ENCODE measurements around the gene OR2S2. TPM values are rescaled to one million over a fixed set of nuclear protein-coding genes. Genes with fewer than 3 reads are reported as not detected.

The OR2S2 gene
- total RNA-seq, 1 experiment from 2014 or later, result not detected

- H3K36me3 ChIP-seq, result no peaks in the 10 kb centered on the region
- no peak for DNase-seq (ENCODE audit: low read depth in 1 of 2, low spot score in 2 of 2)
- H3K27ac ChIP-seq, result no peak overlapping the region
- H3K4me3 ChIP-seq, result no peak overlapping the region
- no peaks in the 10 kb centered on the region for H3K4me1 ChIP-seq (replicated peaks)
- H3K27me3 ChIP-seq (replicated peaks), result no peaks in the 10 kb centered on the region; the same call in 1 of the 2 replicates
- no peaks in the 10 kb centered on the region for H3K9me3 ChIP-seq (replicated peaks)
These were observed 22.5 kb upstream of the OR2S2 start for GRCh38 chr9:35980289-35981011.

GRCh38 chr9:35978792-35979191 lies 20.8 kb upstream of the OR2S2 start:
- Histone ChIP-seq H3K4me3 (no peak overlapping the region), H3K36me3 (no peaks in the 10 kb centered on the region), H3K4me1 (replicated peaks) (no peaks in the 10 kb centered on the region), H3K27ac (no peak overlapping the region), H3K9me3 (replicated peaks) (no peaks in the 10 kb centered on the region), H3K27me3 (replicated peaks) (no peaks in the 10 kb centered on the region; the same call in 1 of the 2 replicates)
- DNase-seq (ENCODE audit: low read depth in 1 of 2, low spot score in 2 of 2), result no peak

DNA sequence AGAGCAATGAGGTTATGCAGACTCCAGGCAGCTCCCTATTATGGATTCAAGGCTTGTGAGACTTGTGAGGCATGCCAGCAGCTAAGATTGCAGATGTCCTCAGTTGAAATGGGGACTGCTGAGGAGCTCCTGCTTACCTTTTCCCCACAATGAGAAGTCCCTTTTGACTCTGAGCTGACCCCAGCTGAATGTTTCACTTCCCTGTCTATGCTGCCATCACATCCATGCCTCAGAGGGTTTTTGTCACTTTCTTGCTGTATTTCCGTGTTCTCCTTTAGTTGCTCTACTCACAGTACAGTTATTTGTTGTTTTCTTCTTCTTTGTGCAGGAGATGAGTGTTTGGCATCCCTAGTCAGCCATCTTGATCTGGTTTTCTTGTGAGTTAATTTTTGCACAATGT lies 18.8 kb upstream of the OR2S2 start:
- no peak overlapping the region for H3K27ac ChIP-seq
- H3K9me3 ChIP-seq (replicated peaks), result no peaks in the 10 kb centered on the region
- no peak overlapping the region for H3K4me3 ChIP-seq
- no peaks in the 10 kb centered on the region for H3K36me3 ChIP-seq
- no peaks in the 10 kb centered on the region for H3K4me1 ChIP-seq (replicated peaks)
- no peaks in the 10 kb centered on the region; the same call in 1 of the 2 replicates for H3K27me3 ChIP-seq (replicated peaks)
- no peak for DNase-seq (ENCODE audit: low read depth in 1 of 2, low spot score in 2 of 2)

GRCh38 chr9:35974800-35975199 lies 16.8 kb upstream of the OR2S2 start:
- Histone ChIP-seq H3K36me3 (no peaks in the 10 kb centered on the region), H3K27ac (no peak overlapping the region), H3K4me3 (no peak overlapping the region), H3K4me1 (replicated peaks) (no peaks in the 10 kb centered on the region), H3K27me3 (replicated peaks) (no peaks in the 10 kb centered on the region; the same call in 1 of the 2 replicates), H3K9me3 (replicated peaks) (no peaks in the 10 kb centered on the region)
- DNase-seq (ENCODE audit: low read depth in 1 of 2, low spot score in 2 of 2), result no peak

DNA sequence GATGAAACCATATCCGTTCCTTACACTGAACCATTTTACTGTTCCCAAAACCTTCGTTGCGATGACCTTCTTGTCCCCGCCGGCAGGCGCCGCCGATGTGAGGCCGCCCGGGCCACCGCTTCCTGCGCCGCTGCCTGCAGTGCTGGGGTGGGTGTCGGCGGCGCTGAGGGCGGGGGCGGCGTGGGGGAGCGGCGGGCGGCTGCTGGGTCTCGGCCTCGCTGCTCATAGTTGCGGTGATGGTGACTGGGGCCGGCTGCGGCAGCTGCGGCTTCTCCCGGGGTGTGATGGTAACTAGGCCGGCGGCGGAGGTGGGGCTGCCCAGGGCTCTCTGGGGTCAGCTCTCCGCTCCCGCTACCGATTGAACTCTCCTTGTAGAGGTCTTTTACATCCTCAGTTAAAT lies 14.1 kb upstream of the OR2S2 start:
- DNase-seq (ENCODE audit: low read depth in 1 of 2, low spot score in 2 of 2), result no peak

DNA sequence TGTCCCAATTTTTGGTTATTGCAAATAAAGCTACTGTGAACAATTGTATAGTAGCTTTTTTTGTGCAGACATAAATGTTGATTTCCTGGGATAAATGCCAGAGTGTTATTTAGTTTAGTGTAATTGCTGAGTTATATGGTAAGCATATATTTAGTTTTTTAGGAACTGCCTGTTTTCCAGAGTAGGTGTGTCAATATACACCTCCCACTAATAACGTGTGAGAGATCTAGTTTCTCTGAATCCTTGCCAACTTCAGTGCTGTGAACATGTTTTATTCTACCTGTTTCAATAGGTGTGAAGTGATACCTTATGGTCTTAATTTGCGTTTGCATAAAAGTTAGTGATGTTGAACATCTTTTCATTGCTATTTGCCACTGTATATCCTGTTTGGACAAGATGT lies 9.1 kb upstream of the OR2S2 start:
- H3K9me3 ChIP-seq (replicated peaks), result no peaks in the 10 kb centered on the region
- H3K27ac ChIP-seq, result no peak overlapping the region
- DNase-seq (ENCODE audit: low read depth in 1 of 2, low spot score in 2 of 2), result no peak
- no peaks in the 10 kb centered on the region for H3K36me3 ChIP-seq
- H3K4me3 ChIP-seq, result no peak overlapping the region
- H3K27me3 ChIP-seq (replicated peaks), result no peaks in the 10 kb centered on the region
- peaks cover 5% of the 10 kb centered on the region for H3K4me1 ChIP-seq (replicated peaks)

More for the DNA sequence above, 14.1 kb upstream of the OR2S2 start:
- no peaks in the 10 kb centered on the region for H3K9me3 ChIP-seq (replicated peaks)
- no peaks in the 10 kb centered on the region for H3K36me3 ChIP-seq
- no peak overlapping the region for H3K27ac ChIP-seq
- H3K4me1 ChIP-seq (replicated peaks), result no peaks in the 10 kb centered on the region
- no peaks in the 10 kb centered on the region for H3K27me3 ChIP-seq (replicated peaks)
- no peak overlapping the region for H3K4me3 ChIP-seq

GRCh38 chr9:35966433-35966832 lies 8.5 kb upstream of the OR2S2 start:
- peaks cover 7% of the 10 kb centered on the region for H3K4me1 ChIP-seq (replicated peaks)
- no peaks in the 10 kb centered on the region for H3K9me3 ChIP-seq (replicated peaks)
- H3K4me3 ChIP-seq, result no peak overlapping the region
- H3K36me3 ChIP-seq, result no peaks in the 10 kb centered on the region
- no peak for DNase-seq (ENCODE audit: low read depth in 1 of 2, low spot score in 2 of 2)
- no peaks in the 10 kb centered on the region for H3K27me3 ChIP-seq (replicated peaks)
- H3K27ac ChIP-seq, result no peak overlapping the region

- no peak for DNase-seq (ENCODE audit: low read depth in 1 of 2, low spot score in 2 of 2)
- H3K27ac ChIP-seq, result no peak overlapping the region
These were observed 7.1 kb upstream of the OR2S2 start for GRCh38 chr9:35965011-35965410.

DNA sequence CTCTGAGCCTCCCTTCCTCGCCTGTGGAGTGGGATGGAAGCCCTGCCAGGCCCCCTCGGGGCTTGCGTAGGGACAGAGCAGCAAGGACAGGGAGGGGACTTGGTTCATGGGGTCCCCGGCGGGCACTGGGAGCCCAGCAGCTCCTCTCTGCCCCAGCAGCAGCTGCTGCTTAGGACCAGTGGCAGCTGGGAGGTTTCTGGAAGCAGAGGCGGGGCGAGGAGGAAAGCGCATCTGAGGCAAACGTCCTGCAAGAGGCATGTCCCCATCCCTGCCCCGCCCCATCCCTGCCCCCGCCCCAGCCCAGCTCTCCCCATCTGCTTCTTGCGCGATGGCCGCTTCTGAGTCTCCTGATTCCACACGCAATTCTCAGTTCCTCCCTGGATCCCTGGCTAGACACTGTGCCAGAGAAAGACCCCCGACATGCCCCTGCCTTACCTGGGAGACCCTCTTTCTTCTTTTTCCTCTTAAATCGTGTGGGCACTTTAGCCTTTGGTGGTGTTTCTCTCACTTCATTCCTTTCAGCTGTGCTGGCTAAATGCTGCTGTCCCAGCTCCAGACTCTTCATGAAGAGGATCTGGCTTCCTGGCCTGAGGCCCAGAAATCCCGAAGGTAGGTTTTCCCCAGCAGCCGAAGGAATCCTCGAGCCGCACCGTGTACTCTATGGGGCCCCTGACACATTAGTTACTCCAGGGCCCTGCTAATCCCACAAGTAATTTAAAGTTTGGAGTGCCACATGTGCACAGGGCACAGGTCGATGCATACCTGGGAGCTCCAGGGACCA lies 4.4 kb upstream of the OR2S2 start:
- Histone ChIP-seq H3K36me3 (no peaks in the 10 kb centered on the region), H3K27me3 (replicated peaks) (no peaks in the 10 kb centered on the region), H3K9me3 (replicated peaks) (no peaks in the 10 kb centered on the region), H3K4me1 (replicated peaks) (peaks cover 7% of the 10 kb centered on the region), H3K27ac (no peak overlapping the region), H3K4me3 (no peak overlapping the region)
- DNase-seq (ENCODE audit: low read depth in 1 of 2, low spot score in 2 of 2), result peak; percentile 47 to 55

More at GRCh38 chr9:35965011-35965410, 7.1 kb upstream of the OR2S2 start:
- H3K4me3 ChIP-seq, result no peak overlapping the region
- peaks cover 7% of the 10 kb centered on the region for H3K4me1 ChIP-seq (replicated peaks)
- H3K36me3 ChIP-seq, result no peaks in the 10 kb centered on the region
- H3K27me3 ChIP-seq (replicated peaks), result no peaks in the 10 kb centered on the region
- H3K9me3 ChIP-seq (replicated peaks), result no peaks in the 10 kb centered on the region

DNA sequence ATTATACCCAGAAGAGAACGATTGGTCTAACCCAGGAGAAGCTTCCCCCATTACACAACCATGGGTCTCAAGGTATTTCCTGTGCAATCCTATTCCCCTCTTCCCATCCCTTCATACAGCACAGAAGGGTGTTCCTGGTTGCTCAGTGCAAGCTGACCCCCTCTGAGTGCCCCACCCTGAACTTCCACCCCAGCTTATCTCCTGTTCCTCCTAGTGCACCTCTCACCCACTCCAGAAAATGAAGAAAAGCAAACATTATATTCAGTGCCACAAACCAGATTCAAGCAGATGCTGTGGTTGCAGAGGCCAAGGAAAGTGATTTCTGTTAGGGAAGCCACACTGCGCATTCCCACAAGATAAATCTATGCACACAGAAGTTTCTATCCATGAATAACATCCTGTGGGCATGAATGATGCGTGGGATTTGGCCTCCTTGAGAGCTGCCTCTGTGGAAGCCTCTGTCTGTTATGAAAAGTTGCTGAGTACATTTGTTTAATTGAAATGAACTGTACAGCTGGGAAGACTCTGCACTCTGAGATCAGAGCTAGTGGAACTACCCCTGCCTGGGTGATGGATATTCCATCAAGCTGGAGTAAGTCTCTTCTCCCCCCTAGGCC lies 2.2 kb upstream of the OR2S2 start:
- DNase-seq (ENCODE audit: low read depth in 1 of 2, low spot score in 2 of 2), result no peak
- Histone ChIP-seq H3K27ac (no peak overlapping the region), H3K4me1 (replicated peaks) (peaks cover 7% of the 10 kb centered on the region)

GRCh38 chr9:35956651-35957050 lies 1.3 kb downstream of the OR2S2 start:
- peaks cover 6% of the 10 kb centered on the region for H3K4me1 ChIP-seq (replicated peaks)
- H3K9me3 ChIP-seq (replicated peaks), result no peaks in the 10 kb centered on the region
- no peak overlapping the region for H3K27ac ChIP-seq
- H3K36me3 ChIP-seq, result no peaks in the 10 kb centered on the region
- H3K4me3 ChIP-seq, result no peak overlapping the region
- no peaks in the 10 kb centered on the region for H3K27me3 ChIP-seq (replicated peaks)
- no peak for DNase-seq (ENCODE audit: low read depth in 1 of 2, low spot score in 2 of 2)

More for the DNA sequence above, 2.2 kb upstream of the OR2S2 start:
- H3K9me3 ChIP-seq (replicated peaks), result no peaks in the 10 kb centered on the region
- H3K4me3 ChIP-seq, result no peak overlapping the region
- H3K27me3 ChIP-seq (replicated peaks), result no peaks in the 10 kb centered on the region
- no peaks in the 10 kb centered on the region for H3K36me3 ChIP-seq

DNA sequence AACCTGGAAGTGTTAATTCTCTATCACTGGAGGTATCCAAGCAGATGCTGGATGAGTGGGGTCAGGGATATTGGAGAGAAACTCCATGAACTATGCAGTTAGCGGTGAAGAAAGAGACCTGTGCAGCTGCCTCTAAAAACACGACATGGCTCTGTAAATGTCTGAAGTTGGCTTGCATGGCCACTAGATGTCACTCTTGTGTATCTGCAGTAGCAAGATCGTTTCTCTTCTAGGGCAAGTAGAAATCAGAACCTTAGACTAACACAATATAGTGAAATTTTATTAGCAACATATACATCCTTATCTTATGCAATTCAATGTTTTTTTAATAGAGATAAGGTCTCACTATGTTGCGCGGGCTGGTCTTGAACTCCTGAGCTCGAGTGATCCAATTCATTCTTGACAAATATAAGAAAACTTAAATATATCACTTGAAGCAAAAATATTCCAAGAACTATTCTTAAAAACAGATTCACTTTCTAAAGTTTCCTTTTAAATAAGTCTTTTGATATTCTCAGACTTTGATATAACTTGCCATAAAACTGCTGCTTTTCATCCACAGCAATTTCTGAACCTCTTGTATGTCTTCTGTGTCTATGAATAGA lies 2.9 kb downstream of the OR2S2 start:
- no peaks in the 10 kb centered on the region for H3K27me3 ChIP-seq (replicated peaks)
- no peaks in the 10 kb centered on the region for H3K36me3 ChIP-seq
- no peak overlapping the region for H3K27ac ChIP-seq
- peaks cover 10% of the 10 kb centered on the region for H3K4me1 ChIP-seq (replicated peaks)
- no peaks in the 10 kb centered on the region for H3K9me3 ChIP-seq (replicated peaks)
- peak; percentile 37 to 45 for DNase-seq (ENCODE audit: low read depth in 1 of 2, low spot score in 2 of 2)
- no peak overlapping the region for H3K4me3 ChIP-seq

- Histone ChIP-seq H3K9me3 (replicated peaks) (no peaks in the 10 kb centered on the region), H3K27ac (no peak overlapping the region; the same call in 1 of the 2 replicates), H3K4me3 (no peak overlapping the region), H3K36me3 (no peaks in the 10 kb centered on the region), H3K4me1 (replicated peaks) (peaks cover 14% of the 10 kb centered on the region), H3K27me3 (replicated peaks) (no peaks in the 10 kb centered on the region)
- no peak for DNase-seq (ENCODE audit: low read depth in 1 of 2, low spot score in 2 of 2)
These were observed 5.3 kb downstream of the OR2S2 start for GRCh38 chr9:35952526-35953191.
